Activated T-cell treated with anti-CD3 and anti-CD28 coated beads, Interleukin-2, amount 50 U/mL, for 72 hours (primary cell): ENCODE results near the gene UPF1. TPM values are rescaled to one million over a fixed set of nuclear protein-coding genes. Genes with fewer than 3 reads are reported as not detected.
A peak's percentile ranks its signal among the peaks of the same experiment; 100 is the strongest.

Experiments used
- ATAC-seq, 2 donors: fragments of 150-1000 bp; cut with Tn5 transposase; replicated peaks in 1 of 2; 2 replicates each; pipeline ENCODE4 v1.10.0; 2021; ENCODE audit warnings: moderate library complexity in 2 of 2, mild to moderate bottlenecking in 1 of 2
- DNase-seq, 2 donors: peaks; one replicate each; pipeline ENCODE4 v3.0.0; 2021 to 2022; ENCODE audit warnings: mixed read lengths in 1 of 2
- H3K27ac Mint-ChIP-seq: one replicate; pipeline ENCODE4 v1.8.0; 2022; ENCODE audit warnings: mild to moderate bottlenecking, moderate library complexity, mixed read lengths
- H3K27me3 Mint-ChIP-seq: one replicate; pipeline ENCODE4 v1.8.0; 2022; ENCODE audit warnings: low read depth, mixed read lengths
- H3K36me3 Mint-ChIP-seq, 2 donors: one replicate each; pipeline ENCODE4 v1.8.0; 2022; ENCODE audit warnings: mixed read lengths in 2 of 2, mild to moderate bottlenecking in 1 of 2; ENCODE audit not compliant: insufficient read depth in 2 of 2
- H3K4me1 Mint-ChIP-seq: one replicate; pipeline ENCODE4 v1.8.0; 2022; ENCODE audit warnings: low read depth, mixed read lengths
- H3K4me3 Mint-ChIP-seq, 2 donors: one replicate each; pipeline ENCODE4 v1.8.0; 2022; ENCODE audit warnings: mild to moderate bottlenecking in 2 of 2, mixed read lengths in 2 of 2, moderate library complexity in 2 of 2
- H3K9me3 Mint-ChIP-seq, 2 donors: one replicate each; pipeline ENCODE4 v1.8.0; 2022; ENCODE audit warnings: mixed read lengths in 2 of 2
- total RNA-seq, 2 donors: library from RNA; stranded (reverse); gene quantifications; one replicate each; pipeline ENCODE4 v1.2.3, GENCODE V29; 2022

Gene UPF1
- total RNA-seq, 2 donors from 2014 or later, result 69.8 to 82.5 TPM

GRCh38 chr19:18886972-18887371 lies 55.2 kb downstream of the UPF1 start:
- H3K4me1 Mint-ChIP-seq, result no peaks in the 10 kb centered on the region
- H3K27me3 Mint-ChIP-seq, result peaks cover 6% of the 10 kb centered on the region

GRCh38 chr19:18889949-18890745 lies 58.4 kb downstream of the UPF1 start:
- Mint-ChIP-seq H3K27ac (no peak overlapping the region), H3K9me3 (no peaks in the 10 kb centered on the region), H3K27me3 (peaks cover 22% of the 10 kb centered on the region), H3K36me3 (no peaks in the 10 kb centered on the region), H3K4me1 (no peaks in the 10 kb centered on the region), H3K4me3 (no peak overlapping the region)
- DNase-seq (no peak), ATAC-seq (no peak)

More at GRCh38 chr19:18886972-18887371, 55.2 kb downstream of the UPF1 start:
- H3K4me3 Mint-ChIP-seq, result no peak overlapping the region
- H3K9me3 Mint-ChIP-seq, result no peaks in the 10 kb centered on the region
- no peak overlapping the region for H3K27ac Mint-ChIP-seq
- ATAC-seq (no peak), DNase-seq (no peak)
- H3K36me3 Mint-ChIP-seq, result no peaks in the 10 kb centered on the region

- Mint-ChIP-seq H3K27ac (no peak overlapping the region), H3K9me3 (no peaks in the 10 kb centered on the region), H3K4me1 (peaks cover 11% of the 10 kb centered on the region), H3K27me3 (peaks cover 33% of the 10 kb centered on the region), H3K4me3 (no peak overlapping the region), H3K36me3 (peaks cover 0 to 2% of the 10 kb centered on the region in 2 donors)
- DNase-seq, result no peak
- no peak for ATAC-seq
These were observed 62.0 kb downstream of the UPF1 start for GRCh38 chr19:18893587-18894253.

- Mint-ChIP-seq H3K27ac (no peak overlapping the region), H3K9me3 (no peaks in the 10 kb centered on the region), H3K4me1 (peaks cover 11% of the 10 kb centered on the region), H3K36me3 (peaks cover 0 to 2% of the 10 kb centered on the region in 2 donors), H3K27me3 (peaks cover 33% of the 10 kb centered on the region), H3K4me3 (no peak overlapping the region)
- ATAC-seq, result no peak
- no peak for DNase-seq
These were observed 62.7 kb downstream of the UPF1 start for GRCh38 chr19:18894254-18895037.

GRCh38 chr19:18895038-18895823 lies 63.5 kb downstream of the UPF1 start:
- peak overlapping the region; percentile 65 to 71 for H3K4me3 Mint-ChIP-seq
- DNase-seq, result peak in 1 of 2 donors; percentile 18
- H3K9me3 Mint-ChIP-seq, result no peaks in the 10 kb centered on the region
- H3K27ac Mint-ChIP-seq, result no peak overlapping the region
- H3K36me3 Mint-ChIP-seq, result peaks cover 0 to 2% of the 10 kb centered on the region in 2 donors
- peak; percentile 26 to 29 for ATAC-seq
- peaks cover 11% of the 10 kb centered on the region for H3K4me1 Mint-ChIP-seq
- H3K27me3 Mint-ChIP-seq, result peaks cover 33% of the 10 kb centered on the region

GRCh38 chr19:18895824-18896341 lies 64.1 kb downstream of the UPF1 start, which contains the start of gene CERS1:
Gene CERS1 (minus strand): TSS chr19:18896158. CDS start chr19:18896072, 86 bp downstream.
- no peak within 1 kb of the TSS for H3K27ac Mint-ChIP-seq
- peak within 1 kb of the TSS; percentile 82 to 84 for H3K4me3 Mint-ChIP-seq
- H3K36me3 Mint-ChIP-seq, result peaks cover 0 to 2% of the 10 kb centered on the region in 2 donors
- no peaks in the 10 kb centered on the region for H3K9me3 Mint-ChIP-seq
- peaks cover 11% of the 10 kb centered on the region for H3K4me1 Mint-ChIP-seq
- DNase-seq, result no peak
- ATAC-seq, result peak; percentile 22 to 24
- H3K27me3 Mint-ChIP-seq, result peaks cover 33% of the 10 kb centered on the region

- no peak for ATAC-seq
- DNase-seq, result no peak
- Mint-ChIP-seq H3K4me3 (peak overlapping the region; percentile 82 to 84), H3K9me3 (no peaks in the 10 kb centered on the region), H3K4me1 (peaks cover 11% of the 10 kb centered on the region), H3K27me3 (peaks cover 33% of the 10 kb centered on the region), H3K27ac (no peak overlapping the region), H3K36me3 (peaks cover 0 to 2% of the 10 kb centered on the region in 2 donors)
These were observed 64.7 kb downstream of the UPF1 start for GRCh38 chr19:18896421-18896841.

- peaks cover 0 to 2% of the 10 kb centered on the region in 2 donors for H3K36me3 Mint-ChIP-seq
- H3K9me3 Mint-ChIP-seq, result no peaks in the 10 kb centered on the region
- H3K27me3 Mint-ChIP-seq, result peaks cover 33% of the 10 kb centered on the region
- DNase-seq (no peak), ATAC-seq (no peak)
- peaks cover 11% of the 10 kb centered on the region for H3K4me1 Mint-ChIP-seq
- H3K4me3 Mint-ChIP-seq, result peak overlapping the region; percentile 13 to 82
- H3K27ac Mint-ChIP-seq, result peak overlapping the region; percentile 20
These were observed 65.6 kb downstream of the UPF1 start for GRCh38 chr19:18897094-18898029.

GRCh38 chr19:18898081-18898606 lies 66.4 kb downstream of the UPF1 start:
- Mint-ChIP-seq H3K27me3 (peaks cover 30% of the 10 kb centered on the region), H3K4me1 (peaks cover 11% of the 10 kb centered on the region), H3K9me3 (no peaks in the 10 kb centered on the region), H3K27ac (no peak overlapping the region), H3K36me3 (peaks cover 0 to 2% of the 10 kb centered on the region in 2 donors), H3K4me3 (no peak overlapping the region)
- ATAC-seq (no peak), DNase-seq (no peak)

GRCh38 chr19:18898607-18899408 lies 67.0 kb downstream of the UPF1 start:
- ATAC-seq (no peak), DNase-seq (no peak)
- no peak overlapping the region for H3K27ac Mint-ChIP-seq
- H3K36me3 Mint-ChIP-seq, result peaks cover 0 to 2% of the 10 kb centered on the region in 2 donors
- H3K9me3 Mint-ChIP-seq, result no peaks in the 10 kb centered on the region
- no peak overlapping the region for H3K4me3 Mint-ChIP-seq
- H3K27me3 Mint-ChIP-seq, result peaks cover 24% of the 10 kb centered on the region
- H3K4me1 Mint-ChIP-seq, result peaks cover 11% of the 10 kb centered on the region
